ENCODE data around the gene ADAMTS12. TPM values are rescaled to one million over a fixed set of nuclear protein-coding genes. Genes with fewer than 3 reads are reported as not detected.

ADAMTS12 gene
- total RNA-seq, 1 experiment from 2014 or later, result 2.7 TPM

DNA sequence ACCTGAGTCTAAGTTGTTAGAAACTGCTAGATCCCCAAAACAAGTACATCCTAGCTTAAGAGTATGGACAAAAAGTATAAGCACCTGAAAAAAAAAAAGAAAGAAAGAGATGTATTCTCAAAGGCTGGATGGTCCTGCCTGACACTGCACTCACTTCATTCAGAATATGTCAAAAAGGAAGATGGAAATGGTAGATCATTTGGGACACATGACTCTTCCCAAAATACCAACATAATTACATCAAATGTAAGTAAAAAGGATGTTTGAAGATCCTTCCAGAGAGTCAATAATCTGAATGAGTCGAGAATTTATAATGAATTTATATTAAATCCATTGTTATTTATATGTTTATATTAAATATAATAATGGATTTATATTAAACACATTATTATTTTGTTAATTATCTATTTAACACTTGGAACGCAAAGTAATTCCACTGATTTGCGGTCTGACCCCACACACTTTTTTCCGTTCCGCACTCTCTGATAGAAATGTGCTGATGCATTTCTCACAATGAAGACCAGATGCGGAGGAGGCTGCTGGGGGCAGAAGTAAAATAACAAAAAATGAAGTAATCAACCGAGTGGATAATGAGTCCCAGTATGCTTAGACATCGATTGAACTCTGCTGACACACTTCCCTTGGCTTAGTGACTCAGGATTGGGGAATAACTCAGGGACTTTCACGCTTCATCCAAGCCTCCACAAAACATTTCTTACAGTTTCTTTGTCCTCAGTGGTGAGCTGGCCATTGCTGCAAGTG, 201.2 kb downstream of the ADAMTS12 start:
- no peak for DNase-seq

DNA sequence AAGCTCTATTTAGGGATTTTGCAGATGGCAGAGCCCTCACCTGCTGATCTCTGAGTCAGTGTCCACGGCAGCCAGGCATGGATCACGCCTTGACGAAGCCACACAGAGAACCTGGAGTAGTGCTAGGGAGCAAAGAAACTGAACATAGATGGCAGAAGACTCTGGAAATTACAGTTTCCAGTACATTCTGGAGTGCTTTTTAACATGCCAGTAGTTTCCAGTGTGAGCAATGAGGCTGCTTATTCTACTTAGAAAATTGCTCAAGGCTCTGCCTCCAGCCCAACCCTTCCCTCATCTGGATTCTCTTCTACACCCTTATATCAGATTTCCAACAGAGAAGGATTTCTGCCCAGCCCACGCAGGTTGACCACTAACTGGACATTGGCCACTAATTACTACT, 203.3 kb downstream of the ADAMTS12 start:
- DNase-seq, result no peak
- Histone ChIP-seq H3K4me3 (ENCODE audit: insufficient read depth, low read depth, low read length) (no peak overlapping the region), H3K27me3 (ENCODE audit: control insufficient read depth, insufficient read depth, low read length) (no peaks in the 10 kb centered on the region), H3K36me3 (replicated peaks; ENCODE audit: control insufficient read depth, insufficient read depth, low read length) (no peaks in the 10 kb centered on the region)

More for the DNA sequence above, 201.2 kb downstream of the ADAMTS12 start:
- H3K4me3 ChIP-seq (ENCODE audit: insufficient read depth, low read depth, low read length), result no peak overlapping the region
- H3K27me3 ChIP-seq (ENCODE audit: control insufficient read depth, insufficient read depth, low read length), result no peaks in the 10 kb centered on the region
- H3K36me3 ChIP-seq (replicated peaks; ENCODE audit: control insufficient read depth, insufficient read depth, low read length), result no peaks in the 10 kb centered on the region

DNA sequence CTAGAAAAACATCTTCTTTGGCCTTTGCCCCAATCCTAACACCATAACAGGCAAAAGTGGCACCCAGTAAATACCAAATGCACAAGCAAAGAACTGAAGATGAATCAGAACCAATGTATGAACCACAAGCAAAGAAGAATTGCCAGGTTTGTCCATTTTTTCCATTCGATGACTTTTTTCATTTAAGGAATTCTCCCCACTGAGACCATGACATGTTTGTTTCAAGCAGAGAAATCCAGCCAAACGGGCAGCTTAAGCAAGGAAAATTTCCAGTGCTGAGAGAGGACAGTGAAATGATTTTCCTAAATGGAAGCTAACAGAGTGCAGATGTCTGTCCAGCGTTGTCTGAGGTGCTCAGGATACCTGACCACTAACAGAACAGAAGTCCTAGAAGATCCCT, 203.7 kb downstream of the ADAMTS12 start:
- Histone ChIP-seq H3K36me3 (replicated peaks; ENCODE audit: control insufficient read depth, insufficient read depth, low read length) (no peaks in the 10 kb centered on the region), H3K27me3 (ENCODE audit: control insufficient read depth, insufficient read depth, low read length) (no peaks in the 10 kb centered on the region), H3K4me3 (ENCODE audit: insufficient read depth, low read depth, low read length) (no peak overlapping the region)
- DNase-seq, result no peak

DNA sequence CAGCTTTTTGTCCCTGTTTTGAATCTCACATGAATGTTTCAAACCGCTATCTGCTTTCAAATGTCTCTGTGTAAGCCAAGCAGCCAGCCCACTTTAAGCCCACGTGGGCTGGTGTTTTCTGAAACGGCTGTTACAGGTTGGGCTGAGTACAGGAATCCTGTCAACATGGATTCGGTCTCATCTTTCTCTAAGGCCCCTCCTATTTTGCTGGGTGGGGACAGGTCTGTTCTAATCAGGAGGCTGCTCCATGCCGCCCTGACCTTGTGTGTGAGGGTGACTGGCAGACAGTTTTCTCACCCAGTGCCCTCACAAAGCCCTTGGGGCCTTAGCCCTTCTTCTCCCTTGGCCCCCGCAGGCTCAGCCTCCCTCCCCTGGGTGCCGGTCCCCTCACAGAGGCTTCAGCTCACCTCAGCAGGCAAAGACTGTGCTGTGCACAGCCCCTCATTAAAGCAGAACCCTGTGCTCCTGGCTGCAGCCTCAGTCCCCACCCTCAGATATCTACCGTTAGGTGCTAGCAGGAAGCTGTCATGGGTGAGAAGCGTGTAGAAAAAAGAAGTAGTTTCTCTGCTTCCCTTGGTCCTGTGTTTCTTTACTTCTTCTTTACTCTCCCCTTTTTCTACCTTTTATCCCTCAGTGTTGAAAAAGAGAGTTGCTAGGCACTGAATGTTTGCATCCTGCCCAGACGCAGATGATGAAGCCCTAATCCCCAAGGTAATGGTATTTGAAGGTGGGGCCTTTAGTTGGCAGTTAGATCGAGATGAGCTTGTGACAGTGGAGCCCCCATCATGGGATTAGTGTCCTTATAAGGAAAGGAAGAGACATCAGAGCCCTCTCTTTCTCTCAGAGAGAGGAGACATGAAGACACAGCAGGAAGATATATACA, 205.7 kb downstream of the ADAMTS12 start:
- Histone ChIP-seq H3K27me3 (ENCODE audit: control insufficient read depth, insufficient read depth, low read length) (no peaks in the 10 kb centered on the region), H3K4me3 (ENCODE audit: insufficient read depth, low read depth, low read length) (no peak overlapping the region), H3K36me3 (replicated peaks; ENCODE audit: control insufficient read depth, insufficient read depth, low read length) (no peaks in the 10 kb centered on the region)
- DNase-seq, result peak; percentile 32

DNA sequence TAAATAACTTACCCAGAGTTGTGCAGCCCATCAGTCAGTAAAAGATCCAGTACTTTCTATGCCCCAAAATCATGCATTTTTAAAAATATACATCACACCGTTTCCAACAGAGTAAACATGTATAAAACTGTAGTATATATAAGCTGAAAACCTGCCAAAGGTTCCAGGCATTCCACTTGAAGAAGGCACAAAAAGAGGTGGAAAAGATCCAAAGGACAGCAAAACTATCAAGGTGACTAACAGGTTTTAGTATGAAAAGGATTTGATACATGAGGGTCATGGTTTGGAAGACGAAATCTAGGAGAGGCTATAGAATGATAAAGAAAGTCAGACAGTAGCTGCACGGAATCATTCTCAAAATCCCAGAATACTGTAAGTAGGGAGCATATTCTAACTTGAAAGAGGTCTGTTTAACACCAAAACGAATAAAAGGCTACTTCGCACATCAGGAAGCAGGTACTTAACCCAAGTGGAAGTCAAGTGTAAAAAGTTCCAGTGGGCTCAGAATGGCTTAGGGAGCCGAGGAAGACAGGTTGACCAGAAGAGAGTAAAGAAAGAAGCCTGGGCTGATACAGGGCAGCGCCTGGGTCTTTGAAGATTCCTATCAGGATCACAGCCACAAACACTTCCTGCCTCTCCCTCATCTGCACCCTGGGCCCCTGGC, 207.2 kb downstream of the ADAMTS12 start:
- H3K4me3 ChIP-seq (ENCODE audit: insufficient read depth, low read depth, low read length), result no peak overlapping the region
- H3K27me3 ChIP-seq (ENCODE audit: control insufficient read depth, insufficient read depth, low read length), result no peaks in the 10 kb centered on the region
- DNase-seq, result no peak
- no peaks in the 10 kb centered on the region for H3K36me3 ChIP-seq (replicated peaks; ENCODE audit: control insufficient read depth, insufficient read depth, low read length)

DNA sequence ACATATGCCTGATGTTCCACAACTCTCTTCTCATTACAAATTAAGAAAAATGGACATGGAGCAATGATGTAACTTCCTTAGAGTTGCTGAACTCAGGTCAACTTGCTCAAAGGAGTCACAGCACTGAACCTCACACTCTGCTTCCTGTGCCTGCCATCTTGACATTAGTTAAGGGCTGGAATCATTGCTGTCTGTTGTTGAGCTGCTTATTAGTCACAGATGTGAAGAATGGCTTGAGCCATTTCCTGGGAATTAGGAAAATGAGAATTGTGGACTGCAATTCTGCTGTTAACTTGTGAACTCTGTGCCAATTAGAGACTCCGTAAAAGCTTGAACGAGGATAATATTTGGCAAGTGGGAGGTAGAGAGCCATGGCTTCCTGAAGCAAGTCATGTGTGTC, 212.0 kb downstream of the ADAMTS12 start:
- no peaks in the 10 kb centered on the region for H3K27me3 ChIP-seq (ENCODE audit: control insufficient read depth, insufficient read depth, low read length)
- no peaks in the 10 kb centered on the region for H3K36me3 ChIP-seq (replicated peaks; ENCODE audit: control insufficient read depth, insufficient read depth, low read length)
- DNase-seq, result no peak
- H3K4me3 ChIP-seq (ENCODE audit: insufficient read depth, low read depth, low read length), result no peak overlapping the region

DNA sequence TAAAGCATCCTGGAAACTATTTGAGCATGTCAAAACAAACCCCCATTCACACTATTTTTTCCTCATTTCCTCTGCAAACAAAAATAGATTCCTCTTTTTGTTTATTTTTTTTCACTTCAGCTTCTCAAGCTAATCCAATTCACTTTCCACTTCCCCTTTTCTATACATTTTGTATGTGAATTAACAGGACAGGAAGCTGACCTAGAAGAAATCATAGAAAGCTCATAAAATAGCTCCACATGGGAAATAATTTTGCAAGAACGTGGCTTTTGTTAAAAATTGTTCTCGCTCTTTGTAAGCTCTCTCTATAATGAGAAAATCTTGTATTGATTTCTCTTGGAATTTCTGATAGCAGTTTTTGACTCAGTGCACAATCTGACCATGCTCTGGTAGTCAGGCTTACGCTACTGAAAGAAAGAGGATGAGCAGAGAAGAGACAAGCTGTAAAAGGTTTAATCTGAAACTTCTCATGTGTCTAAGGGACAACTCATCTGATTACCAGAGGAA, 215.8 kb downstream of the ADAMTS12 start:
- H3K27me3 ChIP-seq (ENCODE audit: control insufficient read depth, insufficient read depth, low read length), result no peaks in the 10 kb centered on the region
- no peak for DNase-seq
- no peaks in the 10 kb centered on the region for H3K36me3 ChIP-seq (replicated peaks; ENCODE audit: control insufficient read depth, insufficient read depth, low read length)
- no peak overlapping the region for H3K4me3 ChIP-seq (ENCODE audit: insufficient read depth, low read depth, low read length)

DNA sequence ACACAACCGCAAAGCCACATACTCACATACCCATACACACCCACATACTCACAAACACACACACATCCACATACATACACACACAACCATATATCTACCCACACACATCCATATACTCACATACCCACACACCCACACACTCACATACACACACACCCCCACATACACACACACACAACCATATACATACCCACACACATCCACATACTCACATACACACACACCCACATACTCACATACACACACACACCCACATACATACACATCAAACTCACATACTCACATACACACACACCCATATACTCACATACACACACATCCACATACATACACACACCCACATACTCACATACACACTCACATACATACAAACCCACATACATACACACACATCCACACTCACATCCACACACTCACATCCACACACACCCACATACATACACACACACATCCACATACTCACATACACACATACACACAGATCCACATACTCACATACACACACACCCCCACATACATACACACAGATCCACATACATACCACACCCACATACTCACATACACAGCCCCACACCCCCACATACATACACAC, 220.0 kb downstream of the ADAMTS12 start:
- no peak overlapping the region for H3K4me3 ChIP-seq (ENCODE audit: insufficient read depth, low read depth, low read length)
- no peaks in the 10 kb centered on the region for H3K36me3 ChIP-seq (replicated peaks; ENCODE audit: control insufficient read depth, insufficient read depth, low read length)
- DNase-seq, result no peak
- no peaks in the 10 kb centered on the region for H3K27me3 ChIP-seq (ENCODE audit: control insufficient read depth, insufficient read depth, low read length)

DNA sequence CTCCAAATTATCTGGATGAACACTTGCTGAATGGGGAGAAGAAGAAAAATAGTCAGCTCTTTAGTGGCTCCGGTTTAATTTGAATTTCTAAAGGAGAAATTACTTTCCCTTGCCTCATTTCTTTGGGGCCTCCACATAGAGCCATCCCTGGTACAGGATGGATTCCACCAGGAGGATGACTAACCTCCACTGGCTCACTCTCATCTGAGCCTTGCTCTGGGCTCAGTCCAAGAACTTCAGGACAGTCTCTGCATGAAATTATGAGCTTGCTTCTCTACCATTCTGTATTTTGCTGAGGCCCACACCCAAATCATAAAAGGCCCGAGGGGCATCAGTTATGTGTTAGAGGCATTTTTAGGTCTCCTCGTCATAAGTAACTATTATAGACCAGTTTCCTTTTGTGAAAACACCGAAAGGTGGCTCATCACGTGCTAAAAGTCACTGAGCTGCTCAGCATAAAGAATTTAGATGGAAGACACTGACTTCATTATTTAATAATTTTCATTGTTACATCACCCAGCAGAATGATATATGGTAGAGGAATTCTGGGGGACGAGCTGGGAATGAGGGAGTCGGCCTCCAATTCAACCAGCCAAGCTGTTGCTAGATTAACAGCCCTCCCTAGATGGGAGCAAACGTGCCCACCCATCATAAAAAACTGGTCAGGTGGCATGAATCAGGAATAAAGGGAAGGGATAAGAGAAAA, 228.9 kb downstream of the ADAMTS12 start:
- Histone ChIP-seq H3K36me3 (replicated peaks; ENCODE audit: control insufficient read depth, insufficient read depth, low read length) (no peaks in the 10 kb centered on the region), H3K4me3 (ENCODE audit: insufficient read depth, low read depth, low read length) (no peak overlapping the region), H3K27me3 (ENCODE audit: control insufficient read depth, insufficient read depth, low read length) (no peaks in the 10 kb centered on the region)
- no peak for DNase-seq

- no peak for DNase-seq
- H3K36me3 ChIP-seq (replicated peaks; ENCODE audit: control insufficient read depth, insufficient read depth, low read length), result no peaks in the 10 kb centered on the region
- no peak overlapping the region for H3K4me3 ChIP-seq (ENCODE audit: insufficient read depth, low read depth, low read length)
- H3K27me3 ChIP-seq (ENCODE audit: control insufficient read depth, insufficient read depth, low read length), result no peaks in the 10 kb centered on the region
These were observed 232.1 kb downstream of the ADAMTS12 start for GRCh38 chr5:33659526-33660169.

GRCh38 chr5:33657804-33658440, 233.9 kb downstream of the ADAMTS12 start:
- no peak overlapping the region for H3K4me3 ChIP-seq (ENCODE audit: insufficient read depth, low read depth, low read length)
- H3K27me3 ChIP-seq (ENCODE audit: control insufficient read depth, insufficient read depth, low read length), result no peaks in the 10 kb centered on the region
- H3K36me3 ChIP-seq (replicated peaks; ENCODE audit: control insufficient read depth, insufficient read depth, low read length), result no peaks in the 10 kb centered on the region
- peak; percentile 10 for DNase-seq

GRCh38 chr5:33657176-33657575, 234.6 kb downstream of the ADAMTS12 start:
- Histone ChIP-seq H3K27me3 (ENCODE audit: control insufficient read depth, insufficient read depth, low read length) (no peaks in the 10 kb centered on the region), H3K36me3 (replicated peaks; ENCODE audit: control insufficient read depth, insufficient read depth, low read length) (no peaks in the 10 kb centered on the region), H3K4me3 (ENCODE audit: insufficient read depth, low read depth, low read length) (no peak overlapping the region)
- no peak for DNase-seq

- H3K36me3 ChIP-seq (replicated peaks; ENCODE audit: control insufficient read depth, insufficient read depth, low read length), result no peaks in the 10 kb centered on the region
- DNase-seq, result no peak
These were observed 240.9 kb downstream of the ADAMTS12 start for GRCh38 chr5:33650911-33651310.

More at GRCh38 chr5:33650911-33651310, 240.9 kb downstream of the ADAMTS12 start:
- H3K27me3 ChIP-seq (ENCODE audit: control insufficient read depth, insufficient read depth, low read length), result no peaks in the 10 kb centered on the region
- no peak overlapping the region for H3K4me3 ChIP-seq (ENCODE audit: insufficient read depth, low read depth, low read length)
